ENCODE results near the gene MYCBP2.
"Not testable (repeated sequence)": the region's sequence is repeated elsewhere in the genome, so short reads cannot be mapped to it uniquely, and the experiment has no call there.

Gene MYCBP2

DNA sequence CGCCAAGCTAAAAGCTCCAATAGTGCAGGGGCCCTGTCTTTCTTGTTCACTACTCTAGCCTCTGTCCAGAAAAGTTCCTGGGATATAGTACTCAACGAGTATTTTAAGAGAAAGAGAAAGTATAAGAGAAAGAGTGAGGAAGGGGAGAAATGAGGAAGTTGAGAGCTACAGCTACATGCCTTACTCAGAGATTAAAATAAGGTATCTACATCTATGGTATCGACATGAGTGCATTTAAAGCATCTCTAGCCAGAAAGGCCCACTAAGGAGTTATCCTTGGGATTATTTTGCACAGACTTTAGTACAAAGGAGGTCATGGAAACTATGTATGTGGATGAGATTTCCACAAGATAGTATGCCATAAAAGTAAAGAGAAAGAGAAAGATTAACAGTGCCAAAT, 28.5 kb downstream of the MYCBP2 start:
- no peak for DNase-seq (ENCODE audit: low read depth, low spot score)

DNA sequence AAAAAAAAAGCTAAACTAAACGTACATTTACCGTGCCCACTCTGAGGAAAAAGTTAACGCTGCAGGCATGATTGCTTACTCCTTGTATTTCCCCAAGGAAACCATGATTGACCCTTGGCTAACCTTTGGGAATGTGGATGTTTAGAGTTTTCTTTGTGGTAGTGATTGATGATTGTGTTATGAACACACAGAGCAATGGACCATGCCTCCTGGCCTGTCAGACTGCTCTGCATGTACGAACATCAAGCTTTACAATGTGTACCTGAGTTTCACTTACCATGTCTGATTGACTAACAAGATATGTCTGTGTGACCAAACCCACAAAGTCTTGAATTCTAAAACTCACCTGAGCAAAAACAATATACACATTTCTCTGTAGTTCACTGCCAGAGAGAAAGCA, 35.1 kb downstream of the MYCBP2 start:
- DNase-seq (ENCODE audit: low read depth, low spot score) = no peak

DNA sequence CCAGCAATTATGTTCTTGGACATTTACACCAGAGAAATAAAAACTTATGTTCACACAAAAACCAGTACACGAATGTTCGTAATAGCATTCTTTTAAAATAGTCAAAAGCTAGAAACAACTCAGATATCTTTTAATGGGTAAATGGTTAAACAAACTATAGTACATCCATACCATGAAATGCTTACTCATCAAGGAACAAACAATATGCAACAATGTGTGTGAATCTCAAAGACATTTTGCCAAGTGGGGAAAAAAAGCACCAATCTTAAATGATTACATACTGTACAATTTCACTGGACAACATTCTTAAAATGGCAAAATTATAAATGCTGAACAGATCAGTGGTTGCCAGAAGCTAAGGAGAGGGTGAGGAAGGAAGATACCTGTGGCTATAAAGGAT, 36.6 kb downstream of the MYCBP2 start:
- DNase-seq (ENCODE audit: low read depth, low spot score) = no peak

DNA sequence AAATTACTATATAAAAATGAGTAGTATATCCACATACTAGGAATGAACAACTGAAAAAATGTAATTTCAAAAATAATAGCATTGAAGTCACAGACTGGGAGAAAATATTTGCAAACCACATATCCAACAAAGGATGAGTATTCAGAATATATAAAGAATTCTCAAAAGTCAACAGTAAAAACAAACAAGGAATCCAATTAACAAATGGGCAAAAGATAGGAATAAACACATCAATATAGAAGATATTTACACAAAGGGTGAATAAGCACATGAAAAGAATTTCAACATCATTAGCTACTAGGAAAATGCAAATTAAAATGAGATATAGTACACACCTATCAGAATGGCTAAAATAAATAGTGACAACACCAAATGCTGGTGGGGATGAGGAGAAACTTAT, 37.0 kb downstream of the MYCBP2 start:
- DNase-seq (ENCODE audit: low read depth, low spot score) = no peak

DNA sequence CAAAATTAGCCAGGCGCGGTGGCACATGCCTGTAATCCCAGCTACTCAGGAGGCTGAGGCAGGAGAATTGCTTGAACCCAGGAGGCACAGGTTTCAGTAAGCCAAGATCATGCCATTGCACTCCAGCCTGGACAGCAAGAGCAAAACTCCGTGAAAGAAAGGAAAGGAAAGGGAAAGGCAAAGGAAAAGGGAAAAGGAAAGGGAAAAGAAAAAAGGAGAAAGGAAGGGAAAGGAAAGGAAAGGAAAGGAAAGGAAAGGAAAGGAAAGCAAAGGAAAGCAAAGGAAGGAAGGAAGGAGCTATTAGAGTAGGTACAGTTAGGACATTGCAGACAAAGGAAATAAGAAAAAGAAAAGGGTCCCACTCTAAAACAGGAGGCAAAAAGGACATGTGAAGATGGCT, 41.3 kb downstream of the MYCBP2 start:
- not testable (repeated sequence) for DNase-seq (ENCODE audit: low read depth, low spot score)

GRCh38 chr13:77285098-77285497, 41.8 kb downstream of the MYCBP2 start:
- DNase-seq (ENCODE audit: low read depth, low spot score) = no peak

DNA sequence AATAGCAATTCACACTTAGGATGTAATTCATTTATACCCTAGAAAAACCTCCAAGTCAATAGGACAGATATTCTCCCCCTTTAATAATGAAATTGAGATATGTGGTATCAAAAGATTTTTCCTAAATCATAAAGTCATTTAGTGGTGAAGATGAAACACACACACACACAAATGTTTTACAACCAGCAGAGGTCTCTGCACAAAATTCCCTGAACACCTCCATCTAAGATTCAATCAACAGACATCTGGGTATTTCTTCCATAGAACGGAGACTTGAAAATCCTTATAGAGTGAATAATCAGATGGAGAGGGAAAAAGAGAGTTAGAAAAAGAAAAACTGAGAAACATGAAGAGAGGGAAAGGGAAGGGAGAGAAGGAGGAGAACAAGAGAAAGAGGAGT, 52.8 kb downstream of the MYCBP2 start:
- no peak for DNase-seq (ENCODE audit: low read depth, low spot score)

GRCh38 chr13:77269141-77269540, 57.8 kb downstream of the MYCBP2 start:
- DNase-seq (ENCODE audit: low read depth, low spot score) = no peak

- no peak for DNase-seq (ENCODE audit: low read depth, low spot score)
Observed at GRCh38 chr13:77267362-77267761, 59.5 kb downstream of the MYCBP2 start.

- no peak for DNase-seq (ENCODE audit: low read depth, low spot score)
Observed at GRCh38 chr13:77265336-77265735, 61.6 kb downstream of the MYCBP2 start.

GRCh38 chr13:77262198-77262597, 64.7 kb downstream of the MYCBP2 start:
- DNase-seq (ENCODE audit: low read depth, low spot score) = no peak

- no peak for DNase-seq (ENCODE audit: low read depth, low spot score)
Observed at GRCh38 chr13:77250975-77251374, 75.9 kb downstream of the MYCBP2 start.

- DNase-seq (ENCODE audit: low read depth, low spot score) = not testable (repeated sequence)
Observed at GRCh38 chr13:77245224-77245623, 81.7 kb downstream of the MYCBP2 start.

- no peak for DNase-seq (ENCODE audit: low read depth, low spot score)
Observed at GRCh38 chr13:77239312-77239711, 87.6 kb downstream of the MYCBP2 start.

GRCh38 chr13:77235456-77236022, 91.4 kb downstream of the MYCBP2 start:
- DNase-seq (ENCODE audit: low read depth, low spot score) = no peak

GRCh38 chr13:77233159-77233558, 93.7 kb downstream of the MYCBP2 start:
- no peak for DNase-seq (ENCODE audit: low read depth, low spot score)

GRCh38 chr13:77230560-77230959, 96.3 kb downstream of the MYCBP2 start:
- DNase-seq (ENCODE audit: low read depth, low spot score) = no peak

DNA sequence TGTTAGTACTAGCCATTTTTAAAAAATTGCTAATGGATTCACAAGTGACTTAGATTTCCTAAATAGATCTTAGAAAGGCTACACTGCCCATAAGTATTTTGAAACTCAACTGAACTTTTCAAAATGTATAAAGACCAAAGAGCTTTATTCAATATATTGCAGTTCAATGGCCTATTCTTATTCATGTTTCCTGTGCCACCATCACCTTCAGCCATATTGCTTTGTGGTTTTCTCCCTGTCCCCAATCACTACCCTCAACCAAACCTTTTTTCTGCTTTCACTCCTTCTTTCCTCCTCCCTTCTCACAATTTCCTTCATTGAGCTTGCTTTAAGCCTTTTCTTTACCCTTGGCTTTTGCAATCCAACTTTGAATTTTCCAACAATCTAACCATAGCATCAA, 100.9 kb downstream of the MYCBP2 start:
- no peak for DNase-seq (ENCODE audit: low read depth, low spot score)

DNA sequence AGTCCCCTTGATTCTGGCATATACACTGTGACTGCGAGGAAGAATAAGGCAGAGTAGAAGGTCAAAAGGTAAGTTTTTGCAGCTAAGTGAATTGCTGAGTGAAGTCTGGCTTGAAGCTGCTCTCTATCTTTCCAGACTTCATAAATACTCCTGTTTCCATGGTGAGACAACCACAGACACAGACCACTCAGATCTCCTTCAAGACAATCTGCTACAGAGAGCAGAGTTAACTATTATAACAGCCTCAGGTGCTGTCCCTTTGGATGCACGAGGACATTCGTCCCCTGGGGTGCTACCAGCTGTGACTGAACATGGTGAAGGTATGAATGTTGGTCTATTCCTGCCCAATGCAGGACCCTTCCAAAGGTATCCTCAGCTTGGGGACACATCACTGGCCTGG, 104.0 kb downstream of the MYCBP2 start:
- no peak for DNase-seq (ENCODE audit: low read depth, low spot score)

DNA sequence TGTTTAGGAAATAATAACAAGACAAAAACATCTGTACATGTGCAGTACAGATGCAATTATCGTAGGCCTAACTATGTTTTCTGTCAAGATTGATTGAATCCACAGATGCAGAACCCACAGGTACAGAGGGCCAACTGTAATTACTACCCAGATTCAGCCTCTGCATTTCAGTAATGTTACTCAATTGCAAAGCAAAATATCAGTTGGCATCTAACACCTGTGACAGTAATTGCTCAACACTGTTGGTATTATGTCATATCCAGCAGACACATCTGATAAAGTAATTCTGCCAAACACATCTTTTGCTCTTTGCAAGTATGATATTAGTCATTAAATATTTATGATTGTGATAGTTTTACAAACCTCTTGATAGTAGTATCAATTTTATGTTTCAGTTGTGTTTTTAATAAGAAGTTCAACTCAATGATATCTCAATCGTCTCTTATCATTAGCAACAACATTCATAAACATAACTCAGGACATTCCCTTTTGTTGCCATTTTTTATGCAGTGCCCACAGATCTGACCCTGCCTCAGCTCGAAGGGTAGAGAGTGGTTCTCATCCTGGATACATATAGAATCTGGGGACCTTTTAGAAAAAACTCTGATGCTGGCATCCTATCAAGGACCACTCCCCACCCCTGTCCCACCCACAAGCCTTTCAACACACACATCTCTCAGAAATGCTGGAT, 104.7 kb downstream of the MYCBP2 start:
- DNase-seq (ENCODE audit: low read depth, low spot score) = no peak

DNA sequence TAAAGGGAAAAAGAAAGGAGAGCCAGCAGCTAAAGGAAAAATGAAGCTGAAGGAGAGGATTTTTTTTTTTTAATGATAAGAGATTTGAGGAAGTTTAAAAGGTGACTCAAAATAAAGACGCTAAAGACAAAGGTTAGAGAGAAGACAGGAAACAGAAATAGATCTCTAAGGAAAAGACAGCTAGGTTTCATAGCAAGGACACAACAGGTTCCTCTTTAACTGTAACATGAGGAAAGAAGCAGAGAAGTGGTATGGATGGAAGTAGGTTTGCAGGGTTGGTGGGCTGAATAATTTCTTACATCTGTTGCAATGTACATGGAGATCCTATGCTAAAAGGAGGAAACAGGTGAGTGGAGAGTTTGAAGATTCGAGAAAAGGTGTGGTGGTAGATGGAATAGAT, 107.5 kb downstream of the MYCBP2 start:
- no peak for DNase-seq (ENCODE audit: low read depth, low spot score)

DNA sequence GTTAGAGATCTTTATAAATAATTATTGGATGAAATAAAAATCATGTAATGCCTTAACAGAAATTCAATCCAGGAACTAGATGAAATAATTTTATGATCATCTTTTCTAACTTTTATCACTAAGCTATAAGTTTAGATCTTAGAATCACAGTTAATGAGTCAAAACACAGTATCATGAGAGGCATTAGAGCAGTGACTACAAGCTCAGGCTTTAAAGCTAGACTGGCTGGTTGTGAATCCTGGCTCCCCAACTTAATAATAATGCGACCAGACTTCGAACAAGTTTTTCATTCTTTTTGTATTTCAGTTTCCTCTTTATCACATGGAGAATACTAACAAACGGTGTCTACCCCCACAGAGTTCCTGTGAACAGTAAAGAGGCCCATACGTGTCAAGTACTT, 108.6 kb downstream of the MYCBP2 start:
- DNase-seq (ENCODE audit: low read depth, low spot score) = no peak

DNA sequence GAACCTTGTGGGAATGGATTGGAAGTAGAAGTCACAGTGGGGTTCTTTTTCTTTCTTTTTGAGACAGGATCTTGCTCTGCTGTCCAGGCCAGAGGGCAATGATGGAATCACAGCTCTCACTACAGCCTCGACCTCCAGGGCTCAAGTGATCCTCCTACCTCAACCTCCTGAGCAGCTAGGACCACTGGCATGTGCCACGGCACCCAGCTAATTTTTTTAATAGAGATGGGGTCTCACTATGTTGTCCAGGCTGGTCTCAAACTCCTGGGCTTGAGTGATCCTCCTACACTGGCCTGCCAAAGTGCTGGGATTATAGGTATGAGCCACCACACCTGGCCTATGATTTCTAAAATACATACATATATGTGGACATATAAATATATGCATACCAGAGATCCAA, 111.4 kb downstream of the MYCBP2 start:
- no peak for DNase-seq (ENCODE audit: low read depth, low spot score)

- no peak for DNase-seq (ENCODE audit: low read depth, low spot score)
Observed at GRCh38 chr13:77213644-77214043, 113.2 kb downstream of the MYCBP2 start.

Data from iPS DF 19.7 (cell line).